Stimulated activated CD4-positive, alpha-beta T cell treated with anti-CD3 and anti-CD28 coated beads, Interleukin-1b, Interleukin-23, amount 100 ng/mL, for 48 hours (primary cell): ENCODE data around the gene DNHD1.

Experiments
- DNase-seq: peaks from one replicate; pipeline ENCODE4 v3.0.0-alpha.2; 2020

Gene DNHD1

GRCh38 chr11:6565325-6565724 is 68.2 kb downstream of the DNHD1 start:
- DNase-seq: no peak

GRCh38 chr11:6565988-6566703 is 69.1 kb downstream of the DNHD1 start:
- DNase-seq: no peak

- no peak for DNase-seq
Measured at GRCh38 chr11:6566704-6567370, 69.8 kb downstream of the DNHD1 start.

- DNase-seq: no peak
Measured at GRCh38 chr11:6567371-6567745, 70.3 kb downstream of the DNHD1 start.

GRCh38 chr11:6568191-6568918 is 71.3 kb downstream of the DNHD1 start:
- DNase-seq: no peak

GRCh38 chr11:6569706-6570105 is 72.6 kb downstream of the DNHD1 start:
- no peak for DNase-seq

GRCh38 chr11:6570691-6571427 is 73.8 kb downstream of the DNHD1 start:
- no peak for DNase-seq

- no peak for DNase-seq
Measured at GRCh38 chr11:6571434-6572008, 74.4 kb downstream of the DNHD1 start.

- no peak for DNase-seq
Measured at GRCh38 chr11:6572215-6572614, 75.1 kb downstream of the DNHD1 start.

GRCh38 chr11:6574816-6575715 is 78.0 kb downstream of the DNHD1 start:
- no peak for DNase-seq

GRCh38 chr11:6576471-6577373 is 79.6 kb downstream of the DNHD1 start:
- no peak for DNase-seq

GRCh38 chr11:6578134-6578533 is 81.1 kb downstream of the DNHD1 start:
- no peak for DNase-seq

- no peak for DNase-seq
Measured at GRCh38 chr11:6579681-6580080, 82.6 kb downstream of the DNHD1 start.

GRCh38 chr11:6583584-6583983 is 86.5 kb downstream of the DNHD1 start:
- DNase-seq: no peak

- DNase-seq: no peak
Measured at GRCh38 chr11:6584528-6584927, 87.4 kb downstream of the DNHD1 start.

GRCh38 chr11:6586434-6587359 is 89.6 kb downstream of the DNHD1 start:
- no peak for DNase-seq

- DNase-seq: no peak
Measured at GRCh38 chr11:6587360-6587953, 90.4 kb downstream of the DNHD1 start.

- DNase-seq: no peak
Measured at GRCh38 chr11:6588018-6588417, 90.9 kb downstream of the DNHD1 start.

- no peak for DNase-seq
Measured at GRCh38 chr11:6594142-6594768, 97.2 kb downstream of the DNHD1 start.
